AG04450 (cell line): Measurements from ENCODE around the gene AK9. TPM values are rescaled to one million over a fixed set of nuclear protein-coding genes. Genes with fewer than 3 reads are reported as not detected.
"Not testable (repeated sequence)": the region's sequence is repeated elsewhere in the genome, so short reads cannot be mapped to it uniquely, and the experiment has no call there.

Experiments used
- CTCF ChIA-PET: fragments of 300-600, 350-600 bp; formaldehyde crosslinking; extraction: SDS; loops from one replicate; lab custom pipeline; 2022; ENCODE audit warnings: antibody characterized with exemption, inconsistent platforms; lab: Charles Lee
- POLR2A ChIA-PET: fragments of 350-600 bp; formaldehyde crosslinking; extraction: SDS; loops from one replicate; lab custom pipeline; 2021; ENCODE audit warnings: antibody characterized with exemption, inconsistent platforms; lab: Yijun Ruan, JAX
- DNase-seq: peaks from one replicate; pipeline ENCODE4 v3.0.0-alpha.2; 2011; ENCODE audit warnings: low read depth, low spot score
- H3K27ac ChIP-seq: one replicate; pipeline ENCODE4 v1.5.1; 2012; ENCODE audit warnings: low read depth, low read length, control low read depth
- H3K27me3 ChIP-seq: one replicate; pipeline ENCODE4 v1.6.0; 2012; ENCODE audit warnings: low read length; ENCODE audit not compliant: control insufficient read depth, insufficient read depth
- H3K4me3 ChIP-seq: 2 replicates; pipeline ENCODE4 v1.5.1; 2011; ENCODE audit warnings: mild to moderate bottlenecking, low read depth, low read length, control low read depth
- H3K9me3 ChIP-seq: 2 replicates; pipeline ENCODE4 v1.5.1; 2012; ENCODE audit warnings: low read length; ENCODE audit not compliant: control insufficient read depth, insufficient read depth
- CTCF ChIP-seq: IDR thresholded peaks from 2 replicates; pipeline ENCODE4 v1.5.1; 2011; ENCODE audit warnings: low read depth, low read length, control low read depth, inconsistent platforms
- polyA plus RNA-seq: library from polyadenylated mRNA; depleted of rRNA; stranded (reverse); fragments of >200 nt; gene quantifications from 2 replicates; pipeline ENCODE4 v1.2.3, GENCODE V29; 2011

AK9 gene
- polyA plus RNA-seq, 1 experiment, result 3.6 TPM

GRCh38 chr6:109713097-109713496, 22.1 kb upstream of the AK9 start:
- CTCF ChIA-PET, result interaction anchor here (1.3 to 5.4 kb wide), 2 partner anchors 10 to 327 kb away, joined by 3 to 53 read pairs; no protein-coding TSS in a partner anchor
- no peak overlapping the region for H3K27ac ChIP-seq
- H3K9me3 ChIP-seq, result no peaks in the 10 kb centered on the region
- H3K27me3 ChIP-seq, result no peaks in the 10 kb centered on the region
- DNase-seq, result no peak
- no peak overlapping the region for H3K4me3 ChIP-seq
- TF ChIP-seq CTCF, result no peak
- POLR2A ChIA-PET, result no interaction called here

DNA sequence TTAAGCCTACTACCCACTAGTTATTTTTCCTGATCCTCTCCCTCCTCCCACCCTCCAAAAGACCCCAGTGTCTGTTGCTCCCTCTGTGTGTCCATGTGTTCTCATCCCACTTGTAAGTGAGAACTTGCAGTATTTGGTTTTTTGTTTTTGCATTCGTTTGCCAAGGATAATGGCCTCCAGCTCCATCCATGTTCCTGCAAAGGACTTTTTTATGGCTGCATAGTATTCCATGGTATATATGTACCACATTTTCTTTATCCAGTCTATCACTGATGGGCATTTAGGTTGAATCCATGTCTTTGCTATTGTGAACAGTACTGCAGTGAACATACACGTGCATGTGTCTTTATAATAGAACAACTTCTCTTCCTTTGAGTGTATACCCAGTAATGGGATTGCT, 17.1 kb upstream of the AK9 start:
- POLR2A ChIA-PET, H3K9me3 ChIP-seq, H3K4me3 ChIP-seq, DNase-seq, H3K27me3 ChIP-seq, H3K27ac ChIP-seq: not testable (repeated sequence)
- CTCF ChIA-PET, result interaction anchor here (5.4 kb wide), 1 partner anchor 332 kb away, joined by 53 read pairs; no protein-coding TSS in a partner anchor

DNA sequence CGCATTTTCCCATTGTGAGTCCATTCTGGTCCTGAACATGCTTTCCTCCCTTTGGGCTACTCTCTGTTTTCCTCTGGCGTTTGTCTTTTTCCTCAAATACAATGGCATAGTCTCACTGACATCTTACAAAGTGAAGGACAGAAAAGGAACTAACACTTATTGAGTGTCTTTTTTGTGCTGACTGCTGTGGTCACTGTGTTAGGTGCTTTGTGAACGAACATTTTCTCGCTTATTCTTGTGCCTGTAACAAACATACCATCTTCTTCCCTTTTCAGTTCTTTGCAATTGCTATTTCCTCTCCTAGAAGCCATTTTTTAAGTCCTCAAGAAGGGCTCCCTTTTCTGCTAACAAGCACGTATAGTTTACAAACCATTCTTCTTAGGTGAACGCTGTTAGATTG, 15.5 kb upstream of the AK9 start:
- CTCF ChIA-PET, result interaction anchor here (0.8 to 8.1 kb wide), 6 partner anchors 10 to 347 kb away, joined by 3 to 364 read pairs (median 12); no protein-coding TSS in a partner anchor
- Histone ChIP-seq H3K9me3 (no peaks in the 10 kb centered on the region), H3K27me3 (no peaks in the 10 kb centered on the region), H3K4me3 (no peak overlapping the region), H3K27ac (no peak overlapping the region)
- POLR2A ChIA-PET, result no interaction called here
- DNase-seq, result no peak
- TF ChIP-seq CTCF, result no peak

DNA sequence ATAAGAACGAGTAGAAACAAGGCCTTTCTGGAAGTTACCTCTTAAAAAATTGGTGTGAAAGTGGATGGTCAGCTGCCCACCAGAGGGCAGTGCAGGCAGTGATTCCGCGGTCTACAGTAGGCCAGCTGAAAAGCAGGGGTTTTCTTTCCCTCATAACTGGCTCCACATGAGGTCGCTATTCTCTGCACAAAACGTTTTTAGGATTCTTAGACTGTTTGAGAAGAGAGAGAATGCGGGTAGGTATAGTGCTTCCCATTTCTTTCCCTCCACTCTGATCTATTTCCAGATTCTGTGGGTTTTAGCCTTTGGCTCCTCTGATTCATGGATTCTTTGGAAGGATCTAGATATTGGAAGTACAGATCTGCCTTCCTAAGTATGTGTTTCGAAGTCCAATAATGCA, 14.3 kb upstream of the AK9 start:
- no peaks in the 10 kb centered on the region for H3K27me3 ChIP-seq
- no peak overlapping the region for H3K27ac ChIP-seq
- POLR2A ChIA-PET, result interaction anchor here (0.7 kb wide), 1 partner anchor 334 kb away, joined by 3 read pairs; no protein-coding TSS in a partner anchor
- CTCF ChIA-PET, result interaction anchor here (0.6 to 8.1 kb wide), 24 partner anchors 9 to 686 kb away, joined by 3 to 364 read pairs (median 5); partner anchors contain the start of genes AK9 and FIG4
- peak; percentile 100 for TF ChIP-seq CTCF
- peak; percentile 74 for DNase-seq
- no peak overlapping the region for H3K4me3 ChIP-seq
- H3K9me3 ChIP-seq, result no peaks in the 10 kb centered on the region

DNA sequence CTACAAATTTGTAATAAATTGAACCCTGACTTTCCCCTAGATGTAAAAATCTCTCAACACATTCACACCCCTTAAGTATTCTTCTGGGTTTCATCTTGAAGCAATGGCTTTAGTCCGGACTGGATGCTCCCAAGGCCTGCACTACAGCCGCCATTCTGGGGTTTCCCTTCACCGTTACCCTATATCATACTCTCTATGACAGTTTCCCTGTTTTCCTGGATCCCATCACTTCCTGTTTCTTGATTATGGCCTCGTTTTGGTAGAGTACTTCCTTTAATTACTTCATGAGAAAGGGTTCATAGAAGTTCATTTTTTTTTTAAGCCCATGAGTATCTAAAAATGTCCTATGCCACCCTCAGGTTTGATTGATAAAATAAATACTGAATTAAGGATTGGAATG, 11.8 kb upstream of the AK9 start:
- no peak overlapping the region for H3K4me3 ChIP-seq
- ChIA-PET CTCF (interaction anchor here (2.7 to 8.1 kb wide), 5 partner anchors 14 to 688 kb away, joined by 16 to 364 read pairs (median 21); no protein-coding TSS in a partner anchor), POLR2A (no interaction called here)
- H3K9me3 ChIP-seq, result no peaks in the 10 kb centered on the region
- H3K27ac ChIP-seq, result no peak overlapping the region
- TF ChIP-seq CTCF, result no peak
- no peak for DNase-seq
- H3K27me3 ChIP-seq, result no peaks in the 10 kb centered on the region
